NK-92 treated with Interleukin-12 subunit alpha and Interleukin-12 subunit beta, amount 100 ng/mL, for 24 hours (cell line): ENCODE results near the gene BBS9.
"Not testable (repeated sequence)": the region's sequence is repeated elsewhere in the genome, so short reads cannot be mapped to it uniquely, and the experiment has no call there.

Source experiments
- DNase-seq: peaks from one replicate; lab custom pipeline; 2025; lab: John Stamatoyannopoulos, UW

BBS9 gene

GRCh38 chr7:33497051-33497450 lies 367.7 kb downstream of the BBS9 start:
- no peak for DNase-seq

GRCh38 chr7:33500703-33501701 lies 371.6 kb downstream of the BBS9 start:
- DNase-seq = no peak

GRCh38 chr7:33503014-33503413 lies 373.6 kb downstream of the BBS9 start:
- DNase-seq = no peak

- DNase-seq = no peak
Measured at GRCh38 chr7:33503736-33504135, 374.4 kb downstream of the BBS9 start.

GRCh38 chr7:33504266-33504665 lies 374.9 kb downstream of the BBS9 start:
- no peak for DNase-seq

- DNase-seq = no peak
Measured at GRCh38 chr7:33509206-33509605, 379.8 kb downstream of the BBS9 start.

- DNase-seq = no peak
Measured at GRCh38 chr7:33511778-33512177, 382.4 kb downstream of the BBS9 start.

GRCh38 chr7:33516568-33516967 lies 387.2 kb downstream of the BBS9 start:
- DNase-seq = no peak

GRCh38 chr7:33517191-33517590 lies 387.8 kb downstream of the BBS9 start:
- no peak for DNase-seq

GRCh38 chr7:33527008-33527407 lies 397.6 kb downstream of the BBS9 start:
- DNase-seq = not testable (repeated sequence)

GRCh38 chr7:33527613-33528012 lies 398.2 kb downstream of the BBS9 start:
- not testable (repeated sequence) for DNase-seq

- DNase-seq = no peak
Measured at GRCh38 chr7:33529070-33529469, 399.7 kb downstream of the BBS9 start.

- no peak for DNase-seq
Measured at GRCh38 chr7:33530664-33531063, 401.3 kb downstream of the BBS9 start.

- DNase-seq = no peak
Measured at GRCh38 chr7:33531888-33532287, 402.5 kb downstream of the BBS9 start.

- DNase-seq = no peak
Measured at GRCh38 chr7:33534833-33535232, 405.5 kb downstream of the BBS9 start.

- DNase-seq = no peak
Measured at GRCh38 chr7:33535989-33536388, 406.6 kb downstream of the BBS9 start.

- no peak for DNase-seq
Measured at GRCh38 chr7:33536398-33537103, 407.2 kb downstream of the BBS9 start.

GRCh38 chr7:33537104-33537477 lies 407.7 kb downstream of the BBS9 start:
- no peak for DNase-seq

GRCh38 chr7:33539198-33539597 lies 409.8 kb downstream of the BBS9 start:
- DNase-seq = no peak

GRCh38 chr7:33539659-33540400 lies 410.5 kb downstream of the BBS9 start:
- DNase-seq = no peak

GRCh38 chr7:33547880-33548279 lies 418.5 kb downstream of the BBS9 start:
- no peak for DNase-seq

- no peak for DNase-seq
Measured at GRCh38 chr7:33550363-33550762, 421.0 kb downstream of the BBS9 start.
